ENCODE data around the gene SPEM3.

SPEM3 gene

GRCh38 chr17:7428557-7428956 lies at the start of gene SPEM3:
SPEM3 (plus strand) TSS chr17:7428857; CDS start chr17:7428903, 46 bp downstream.
- DNase-seq, result no peak

GRCh38 chr17:7379134-7379533 lies 49.5 kb upstream of the SPEM3 start:
- DNase-seq, result no peak

GRCh38 chr17:7380321-7380720 lies 48.3 kb upstream of the SPEM3 start:
- DNase-seq, result no peak

- no peak for DNase-seq
These were observed 47.6 kb upstream of the SPEM3 start, which contains the start of gene TNK1 for GRCh38 chr17:7380855-7381683. TNK1 (plus strand) TSS chr17:7381089; CDS start chr17:7382927, 1,838 bp downstream.

GRCh38 chr17:7382901-7383300 lies 45.8 kb upstream of the SPEM3 start:
- DNase-seq, result no peak

GRCh38 chr17:7383371-7383741 lies 45.3 kb upstream of the SPEM3 start:
- DNase-seq, result no peak

GRCh38 chr17:7383742-7384488 lies 44.7 kb upstream of the SPEM3 start:
- DNase-seq, result peak; percentile 82

GRCh38 chr17:7384489-7385081 lies 44.1 kb upstream of the SPEM3 start:
- no peak for DNase-seq

GRCh38 chr17:7388856-7389255 lies 39.8 kb upstream of the SPEM3 start:
- no peak for DNase-seq

GRCh38 chr17:7389924-7390910 lies 38.4 kb upstream of the SPEM3 start:
- DNase-seq, result no peak

- DNase-seq, result no peak
These were observed 37.4 kb upstream of the SPEM3 start for GRCh38 chr17:7391307-7391706.

- DNase-seq, result no peak
These were observed 35.7 kb upstream of the SPEM3 start for GRCh38 chr17:7392696-7393612.

GRCh38 chr17:7393613-7394451 lies 34.8 kb upstream of the SPEM3 start:
- peak; percentile 56 for DNase-seq

GRCh38 chr17:7394452-7395191 lies 34.0 kb upstream of the SPEM3 start, which contains the start of gene PLSCR3:
PLSCR3 (minus strand) TSS chr17:7394525; CDS start chr17:7394110, 415 bp downstream.
- DNase-seq, result peak; percentile 90

- no peak for DNase-seq
These were observed 32.5 kb upstream of the SPEM3 start for GRCh38 chr17:7396147-7396546.

- DNase-seq, result no peak
These were observed 30.0 kb upstream of the SPEM3 start for GRCh38 chr17:7398612-7399011.

- DNase-seq, result peak; percentile 57
These were observed 25.5 kb upstream of the SPEM3 start for GRCh38 chr17:7403043-7403726.

- DNase-seq, result no peak
These were observed 25.0 kb upstream of the SPEM3 start for GRCh38 chr17:7403727-7403976.

All from stimulated activated CD8-positive, alpha-beta memory T cell treated with anti-CD3 and anti-CD28 coated beads, Interleukin-4, amount 100 ng/mL, for 48 hours (primary cell).